HepG2 (cell line): ENCODE results near the gene RNASE8. TPM values are rescaled to one million over a fixed set of nuclear protein-coding genes. Genes with fewer than 3 reads are reported as not detected.

Experiments
- ATAC-seq: fragments of 200-7000 bp; cut with Tn5 transposase; 3 replicates; pipeline ENCODE4 v1.9.1; 2020; ENCODE audit warnings: mild to moderate bottlenecking, moderate library complexity
- BruUV-seq: library from RNA; stranded (reverse); fragments of 400-500 nt; replicated peaks from 2 replicates; lab custom pipeline; 2021; lab: Mats Ljungman, UMichigan
- CTCF ChIA-PET: fragments of 300-600 bp; formaldehyde crosslinking; extraction: SDS; loops from one replicate; lab custom pipeline; 2021; ENCODE audit warnings: low total read pairs, inconsistent platforms, low intra/inter-chr PET ratio; lab: Yijun Ruan, JAX
- POLR2A ChIA-PET: fragments of 350-600 bp; sonication (Branson Sonifier 250); formaldehyde crosslinking; loops from one replicate; lab custom pipeline; 2020; ENCODE audit warnings: antibody characterized with exemption, inconsistent platforms; lab: Yijun Ruan, JAX
- DNase-seq: peaks from one replicate; pipeline ENCODE4 v3.0.0-alpha.2; 2015; ENCODE audit warnings: low spot score
- FAIRE-seq: peaks from 3 replicates; lab custom pipeline; 2011; peaks lifted over from hg19 to GRCh38; lab: Jason Lieb, UNC
- H2AFZ ChIP-seq: one replicate; pipeline ENCODE4 v1.6.1; 2011; ENCODE audit warnings: low read length, inconsistent platforms
- H3K27ac ChIP-seq: fragments of 300-600 bp; 3 replicates; pipeline ENCODE4 v1.8.0; 2011; ENCODE audit warnings: mixed run types, mild to moderate bottlenecking, mixed read lengths, low read length, inconsistent platforms; ENCODE audit not compliant: insufficient read depth; ENCODE audit errors: extremely low read length
- H3K27me3 ChIP-seq, 2 experiments: fragments of 200-600 bp in 1 of 2; 2 replicates in 1 of 2; 3 replicates in 1 of 2; pipeline versions ENCODE4 v1.6.0 to v1.8.0; 2011; ENCODE audit warnings: low read length in 2 of 2, mild to moderate bottlenecking in 2 of 2, moderate library complexity in 2 of 2, inconsistent platforms in 1 of 2; ENCODE audit not compliant: insufficient read depth in 2 of 2, control insufficient read depth in 1 of 2
- H3K36me3 ChIP-seq, 2 experiments: fragments of 200-600 bp in 1 of 2; replicated peaks in 1 of 2; 2 replicates in 1 of 2; 3 replicates in 1 of 2; pipeline versions ENCODE4 v1.5.1 to v1.8.0; 2011; ENCODE audit warnings: low read length in 2 of 2, inconsistent platforms in 1 of 2; ENCODE audit not compliant: insufficient read depth in 2 of 2, control insufficient read depth in 1 of 2
- H3K4me1 ChIP-seq: 2 replicates; pipeline ENCODE4 v1.5.1; 2012; ENCODE audit warnings: low read length, inconsistent platforms; ENCODE audit not compliant: insufficient read depth
- H3K4me2 ChIP-seq: 2 replicates; pipeline ENCODE4 v1.6.0; 2011; ENCODE audit warnings: low read depth, low read length, inconsistent platforms
- H3K4me3 ChIP-seq, 3 experiments: fragments of 200-600 bp in 1 of 3; sonication (generic), shearing (Covaris generic) in 1 of 3; replicated peaks in 1 of 3; 2 replicates each; pipeline ENCODE4 v1.5.1; 2011 to 2016; ENCODE audit warnings: low read length in 3 of 3, inconsistent platforms in 2 of 3, low read depth in 2 of 3, mild to moderate bottlenecking in 2 of 3, control low read depth in 1 of 3, mixed read lengths in 1 of 3; ENCODE audit not compliant: insufficient read depth in 1 of 3
- H3K79me2 ChIP-seq: one replicate; pipeline ENCODE4 v1.6.1; 2011; ENCODE audit warnings: low read length, inconsistent platforms; ENCODE audit not compliant: insufficient read depth
- H3K9ac ChIP-seq: 2 replicates; pipeline ENCODE4 v1.6.0; 2011; ENCODE audit warnings: mild to moderate bottlenecking, low read depth, low read length, inconsistent platforms; ENCODE audit not compliant: insufficient read depth
- H3K9me3 ChIP-seq: 2 replicates; pipeline ENCODE4 v1.5.1; 2012; ENCODE audit warnings: mild to moderate bottlenecking, low read length
- H4K20me1 ChIP-seq: 2 replicates; pipeline ENCODE4 v1.6.0; 2011; ENCODE audit warnings: inconsistent platforms, mild to moderate bottlenecking, low read length, moderate library complexity; ENCODE audit not compliant: insufficient read depth
- AKNA ChIP-seq: sonication (generic); formaldehyde crosslinking; IDR thresholded peaks from 2 replicates; pipeline ENCODE4 v1.4.0; 2020; ENCODE audit warnings: missing genetic modification reagents, borderline replicate concordance
- CBX5 ChIP-seq: sonication (generic); formaldehyde crosslinking; IDR thresholded peaks from 2 replicates; pipeline ENCODE4 v1.4.0; 2020; ENCODE audit warnings: missing genetic modification reagents, borderline replicate concordance
- DR1 ChIP-seq: sonication (generic); formaldehyde crosslinking; IDR thresholded peaks from 2 replicates; pipeline ENCODE4 v1.8.0; 2021; ENCODE audit warnings: mild to moderate bottlenecking, missing genetic modification reagents, inconsistent platforms
- EED ChIP-seq: sonication (generic); formaldehyde crosslinking; IDR thresholded peaks from 2 replicates; pipeline ENCODE4 v1.5.0; 2020; ENCODE audit warnings: mild to moderate bottlenecking, missing genetic modification reagents
- ESRRA ChIP-seq: sonication (generic); formaldehyde crosslinking; IDR thresholded peaks from 2 replicates; pipeline ENCODE4 v1.5.1; 2020; ENCODE audit warnings: mild to moderate bottlenecking, low read depth, missing genetic modification reagents
- GABPB1 ChIP-seq: IDR thresholded peaks from 2 replicates; pipeline ENCODE4 v1.6.1; 2016; ENCODE audit warnings: mild to moderate bottlenecking, missing genetic modification reagents, moderate library complexity, missing compliant biosample characterization
- IRF9 ChIP-seq: sonication (generic); formaldehyde crosslinking; IDR thresholded peaks from 2 replicates; pipeline ENCODE4 v1.8.0; 2022; ENCODE audit warnings: missing genetic modification reagents, mild to moderate bottlenecking, borderline replicate concordance
- JDP2 ChIP-seq: sonication (generic); formaldehyde crosslinking; IDR thresholded peaks from 2 replicates; pipeline ENCODE4 v1.8.1; 2022; ENCODE audit warnings: missing genetic modification reagents, borderline replicate concordance
- NR2F1 ChIP-seq, 2 experiments: fragments of 450-650 bp in 1 of 2; formaldehyde crosslinking in 1 of 2; IDR thresholded peaks; 2 replicates each; pipeline versions ENCODE4 v1.5.0 to v1.6.1; 2016 to 2020; ENCODE audit warnings: mild to moderate bottlenecking in 1 of 2, missing compliant biosample characterization in 1 of 2, missing genetic modification reagents in 1 of 2, moderate library complexity in 1 of 2
- PITX1 ChIP-seq: sonication (generic); formaldehyde crosslinking; IDR thresholded peaks from 2 replicates; pipeline ENCODE4 v1.5.1; 2020; ENCODE audit warnings: mild to moderate bottlenecking, missing genetic modification reagents
- POLR2AphosphoS2 ChIP-seq: IDR thresholded peaks from 2 replicates; pipeline ENCODE4 v1.6.1; 2011; ENCODE audit warnings: low read depth, low read length, improper control_type of control experiment
- ZNF230 ChIP-seq: sonication (generic); formaldehyde crosslinking; IDR thresholded peaks from 2 replicates; pipeline ENCODE4 v1.4.0; 2020; ENCODE audit warnings: mild to moderate bottlenecking, missing genetic modification reagents
- ZNF24 ChIP-seq: fragments of 450-650 bp; IDR thresholded peaks from 2 replicates; pipeline ENCODE4 v1.6.1; 2017; ENCODE audit warnings: antibody characterized with exemption, mild to moderate bottlenecking
- ZNF33A ChIP-seq: sonication (generic); formaldehyde crosslinking; IDR thresholded peaks from 2 replicates; pipeline ENCODE4 v1.5.1; 2020; ENCODE audit warnings: missing genetic modification reagents, mild to moderate bottlenecking, moderate library complexity, borderline replicate concordance
- ZNF468 ChIP-seq: sonication (generic); formaldehyde crosslinking; IDR thresholded peaks from 2 replicates; pipeline ENCODE4 v1.8.0; 2022; ENCODE audit warnings: mild to moderate bottlenecking, moderate library complexity, missing genetic modification reagents
- ZNF546 ChIP-seq: sonication (generic); formaldehyde crosslinking; conservative IDR thresholded peaks from 2 replicates; pipeline ENCODE4 v1.8.1; 2023; ENCODE audit warnings: mild to moderate bottlenecking, missing genetic modification reagents
- WGBS: methylation state at CpG from one replicate; pipeline ENCODE4 v1.1.6; 2017; ENCODE audit warnings: low lambda C conversion rate; 5-methylcytosine and 5-hydroxymethylcytosine counted together
- in situ Hi-C: cut with HindIII; loops from 2 replicates; pipeline ENCODE4 v1.10.0; 2017; ENCODE audit warnings: low pct_unique_long_range_greater_than_20kb; ENCODE audit not compliant: extremely low pct_ligation_motif_present
- intact Hi-C: fragments of 100-400 bp; cut with micrococcal nuclease; formaldehyde crosslinking; loops from one replicate; pipeline ENCODE4 v1.10.0; 2022; ENCODE audit not compliant: unreplicated experiment
- polyA plus RNA-seq, 8 experiments: library from polyadenylated mRNA; depleted of rRNA in 3 of 8; stranded (reverse) in 7 of 8; unstranded in 1 of 8; fragments of >200 nt; fragmentation: Illumina TruSeq in 4 of 8; extraction: Trizol in 4 of 8; gene quantifications; 2 replicates each; pipeline versions ENCODE4 v1.2.1 to v1.2.3, GENCODE V29; 2011 to 2016; ENCODE audit warnings: low read depth in 4 of 8, missing spikeins in 1 of 8, mixed read lengths in 1 of 8; ENCODE audit not compliant: insufficient read depth in 1 of 8
- total RNA-seq, 5 experiments: library from RNA; depleted of rRNA; stranded (reverse); fragments of >200 nt; fragmentation: Illumina TruSeq; extraction: Trizol; gene quantifications; 2 replicates each; pipeline ENCODE4 v1.2.3, GENCODE V29; 2016; ENCODE audit warnings: low read depth in 1 of 5

RNASE8 gene
- total and polyA plus RNA-seq, 2 of the 13 experiments (the other 11 are each of a cell fraction or from before 2014, with no cell fraction given), result not detected

DNA sequence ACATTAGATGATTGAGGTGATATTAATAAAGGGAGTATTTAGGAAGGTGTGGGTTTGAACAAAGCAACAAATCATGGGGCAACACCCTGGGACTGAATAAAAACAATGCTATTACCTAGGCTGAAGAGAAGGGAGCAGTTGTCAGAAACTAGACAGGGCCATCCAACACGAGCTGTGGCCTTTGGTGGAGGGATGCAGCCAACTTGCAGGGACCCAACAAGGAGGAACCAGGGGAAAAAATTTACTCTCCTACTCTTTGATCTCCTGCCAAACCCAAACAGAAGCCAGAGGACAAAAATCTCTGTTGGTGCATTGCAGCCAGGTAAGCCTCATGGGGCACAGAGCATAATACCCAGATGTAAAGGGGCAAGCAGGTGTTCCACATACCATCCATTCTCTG, 46.5 kb upstream of the RNASE8 start:
- CTCF ChIA-PET, result interaction anchor here (2.5 to 7.1 kb wide), 2 partner anchors 80 to 94 kb away, joined by 7 to 174 read pairs; no protein-coding TSS in a partner anchor
- intact Hi-C loops, result no loop called here
- FAIRE-seq, result no peak

More for the DNA sequence above, 46.5 kb upstream of the RNASE8 start:
- H2AFZ ChIP-seq, result no peak overlapping the region
- TF ChIP-seq GABPB1 (CRISPR knock-in tag), result no peak
- no peak for TF ChIP-seq ZNF230 (CRISPR knock-in tag)
- TF ChIP-seq NR2F1 (CRISPR knock-in tag; IDR thresholded peaks at IDR 0.05), result no peak
- no peak for TF ChIP-seq ESRRA (CRISPR knock-in tag)
- TF ChIP-seq JDP2 (CRISPR knock-in tag), result no peak
- no peak for TF ChIP-seq ZNF546 (CRISPR knock-in tag)
- no peak for TF ChIP-seq ZNF24
- no peak for TF ChIP-seq IRF9 (CRISPR knock-in tag)
- TF ChIP-seq DR1, result no peak
- no peak for TF ChIP-seq PITX1 (CRISPR knock-in tag)
- no peak for TF ChIP-seq CBX5 (CRISPR knock-in tag)
- no peak for TF ChIP-seq ZNF33A (CRISPR knock-in tag)
- TF ChIP-seq AKNA (CRISPR knock-in tag), result no peak
- TF ChIP-seq EED (CRISPR knock-in tag), result no peak
- TF ChIP-seq POLR2AphosphoS2, result no peak
- TF ChIP-seq ZNF468 (CRISPR knock-in tag), result no peak
- in situ Hi-C loops, result no loop called here
- BruUV-seq, result no TSS peak
- DNase-seq (no peak), ATAC-seq (no peak)
- WGBS, result 6% methylated on average over 1 of the region's 1 CpG
- H3K9ac ChIP-seq, result no peak overlapping the region
- POLR2A ChIA-PET, result interaction anchor here (0.8 to 8.0 kb wide), 3 partner anchors 29 to 60 kb away, joined by 4 to 112 read pairs (median 5); partner anchors contain the start of gene ARHGEF40
- peaks cover 52% of the 10 kb centered on the region for H3K4me1 ChIP-seq
- H3K9me3 ChIP-seq, result no peaks in the 10 kb centered on the region
- H3K27me3 ChIP-seq, result peaks cover 0 to 3% of the 10 kb centered on the region in 2 experiments; a peak in 1 of 5 replicates
- H4K20me1 ChIP-seq, result no peaks in the 10 kb centered on the region
- no peak overlapping the region for H3K4me3 ChIP-seq
- no peak overlapping the region for H3K4me2 ChIP-seq
- H3K36me3 ChIP-seq, result no peaks in the 10 kb centered on the region
- no peaks in the 10 kb centered on the region for H3K79me2 ChIP-seq
- H3K27ac ChIP-seq, result no peak overlapping the region
